Activated T-helper 9 cell treated with anti-CD3 and anti-CD28 coated beads, Interleukin-2, amount 50 U/mL, for 16 hours (primary cell): ENCODE data around the gene PDIA5.
"Not testable (repeated sequence)": the region's sequence is repeated elsewhere in the genome, so short reads cannot be mapped to it uniquely, and the experiment has no call there.

ENCODE experiments used
- DNase-seq: peaks from one replicate; pipeline ENCODE4 v3.0.0-alpha.2; 2020; ENCODE audit warnings: low read depth

PDIA5 gene

GRCh38 chr3:123150449-123151215 is 83.8 kb downstream of the PDIA5 start:
- no peak for DNase-seq

DNA sequence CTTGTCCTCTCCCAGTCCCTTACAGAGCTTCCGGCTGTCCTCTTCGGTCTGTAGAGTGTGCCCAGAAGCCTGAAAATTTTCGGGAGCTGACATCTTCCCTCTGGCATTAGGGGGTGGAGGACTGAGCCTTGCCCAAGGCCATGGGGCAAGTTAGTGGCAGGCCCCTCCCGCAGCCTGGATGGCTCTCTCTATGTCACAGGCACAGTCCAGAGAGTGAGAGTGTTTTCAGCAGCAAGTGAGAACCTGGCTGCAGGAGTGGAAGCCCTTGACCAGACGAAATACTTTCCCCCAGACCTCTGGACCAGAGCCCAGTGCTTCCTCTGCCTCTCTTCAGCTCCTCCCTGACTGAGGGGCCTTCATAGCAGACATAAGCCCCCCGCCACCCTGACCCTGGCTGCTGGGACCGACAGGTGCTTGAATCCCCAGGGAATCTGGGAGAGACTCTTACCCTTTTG is 84.5 kb downstream of the PDIA5 start:
- no peak for DNase-seq

GRCh38 chr3:123151853-123152420 is 85.1 kb downstream of the PDIA5 start:
- not testable (repeated sequence) for DNase-seq

DNA sequence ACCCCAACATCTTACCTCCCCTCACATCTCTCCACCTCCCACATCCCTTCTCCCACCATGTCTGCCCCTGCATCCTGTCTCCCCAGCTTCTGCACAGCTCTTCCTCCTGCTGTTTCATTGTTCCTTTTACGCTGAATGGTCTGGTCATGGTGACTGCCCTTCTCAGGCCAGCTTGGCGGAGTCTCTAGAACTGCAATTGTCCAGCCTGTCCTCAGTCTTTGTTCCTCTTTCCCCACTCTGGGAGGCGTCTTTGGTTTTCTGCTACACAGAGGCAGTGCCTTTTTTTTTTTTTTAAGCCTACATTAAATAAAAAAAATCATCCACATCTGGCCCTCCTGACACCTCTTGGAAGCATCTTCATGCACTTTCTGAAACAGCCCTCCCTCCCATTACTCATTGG is 85.9 kb downstream of the PDIA5 start:
- DNase-seq = no peak

DNA sequence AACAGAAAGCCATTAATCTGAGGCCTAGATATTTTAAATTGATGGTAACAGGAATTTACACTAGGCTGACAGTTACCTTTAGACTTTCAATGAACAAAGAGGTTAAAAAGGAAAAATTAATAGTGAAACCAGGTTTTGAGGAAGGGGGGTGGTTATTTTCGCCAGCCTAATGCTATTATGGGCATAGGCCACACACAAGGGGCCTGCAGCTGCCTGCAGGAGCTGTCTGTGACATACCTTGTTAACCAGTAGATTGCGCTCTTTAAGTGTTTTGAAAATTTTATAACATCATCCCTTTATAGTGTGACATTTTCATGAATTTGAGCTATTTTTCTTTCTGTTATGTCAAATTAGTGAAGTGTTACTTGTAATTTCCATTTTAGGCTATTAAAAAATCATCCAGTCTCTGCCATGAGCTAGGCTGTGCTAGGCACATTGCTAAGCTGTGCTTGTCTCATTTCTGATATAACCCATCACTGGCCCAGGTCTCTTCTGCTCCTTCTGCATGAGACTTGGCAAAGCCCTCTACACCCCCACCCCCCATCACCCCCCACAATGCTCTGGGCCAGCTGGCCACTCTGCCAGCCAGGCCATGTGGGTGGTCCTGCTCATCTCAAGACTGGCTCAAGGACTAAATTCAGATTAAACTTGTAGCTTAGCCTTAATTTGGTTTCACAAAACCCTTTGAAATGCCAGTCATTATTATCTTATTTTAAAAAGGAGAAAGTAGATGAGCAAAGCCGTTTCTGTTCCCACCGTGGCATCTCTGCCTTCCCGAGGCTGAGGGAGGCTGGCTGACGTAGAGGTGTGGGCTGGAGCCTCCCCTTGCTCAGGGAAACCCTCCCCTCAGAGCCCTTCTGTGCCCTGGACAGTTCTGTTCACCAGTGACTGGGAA is 86.5 kb downstream of the PDIA5 start:
- no peak for DNase-seq

DNA sequence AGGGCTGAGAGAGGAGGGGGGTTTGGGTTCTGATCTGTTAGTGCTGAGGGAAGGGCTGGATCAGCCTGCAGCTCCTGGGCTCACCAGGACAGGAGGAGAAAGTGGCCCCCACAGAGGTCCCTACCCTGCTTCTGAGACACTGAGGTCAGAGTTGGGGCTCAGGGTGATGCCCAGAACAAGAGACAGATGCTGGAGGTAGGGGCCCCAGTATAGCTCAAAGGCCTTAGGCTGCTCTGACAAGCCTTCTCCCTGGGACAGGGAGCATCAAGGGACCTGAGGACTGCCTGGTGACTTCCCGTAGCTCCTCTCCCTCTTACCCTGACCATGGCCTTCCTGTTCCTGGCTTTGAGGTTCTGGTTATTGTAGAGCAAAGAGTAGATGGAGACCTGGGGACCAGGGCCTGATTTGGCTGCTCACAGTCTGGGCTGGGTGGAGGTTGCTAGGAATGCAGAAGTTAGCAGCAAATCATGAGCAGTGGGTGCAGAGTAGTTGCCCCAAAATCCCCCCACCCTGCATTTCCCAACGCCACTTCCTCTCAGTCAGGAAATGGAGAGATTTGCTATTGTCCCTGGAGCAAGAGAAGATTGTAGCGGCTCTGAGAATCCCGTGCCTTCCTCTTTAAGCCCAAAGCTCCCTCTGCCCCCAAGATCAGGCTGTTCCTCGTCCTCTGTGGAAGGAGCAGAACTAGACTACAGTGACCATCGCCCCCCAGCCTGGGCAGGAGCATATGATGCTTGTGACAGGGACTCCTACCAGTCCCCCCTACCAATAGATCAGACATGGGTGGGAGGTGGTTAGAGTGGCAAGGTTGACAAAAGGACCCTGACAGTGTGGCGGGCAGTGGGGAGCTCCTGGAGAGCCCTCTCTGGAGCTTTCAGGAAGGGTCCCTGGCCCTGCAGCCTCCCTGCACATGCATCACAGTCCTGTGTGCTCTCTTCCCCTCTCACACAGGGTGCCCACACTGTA is 87.5 kb downstream of the PDIA5 start:
- no peak for DNase-seq

GRCh38 chr3:123155471-123156011 is 88.7 kb downstream of the PDIA5 start:
- DNase-seq = no peak

DNA sequence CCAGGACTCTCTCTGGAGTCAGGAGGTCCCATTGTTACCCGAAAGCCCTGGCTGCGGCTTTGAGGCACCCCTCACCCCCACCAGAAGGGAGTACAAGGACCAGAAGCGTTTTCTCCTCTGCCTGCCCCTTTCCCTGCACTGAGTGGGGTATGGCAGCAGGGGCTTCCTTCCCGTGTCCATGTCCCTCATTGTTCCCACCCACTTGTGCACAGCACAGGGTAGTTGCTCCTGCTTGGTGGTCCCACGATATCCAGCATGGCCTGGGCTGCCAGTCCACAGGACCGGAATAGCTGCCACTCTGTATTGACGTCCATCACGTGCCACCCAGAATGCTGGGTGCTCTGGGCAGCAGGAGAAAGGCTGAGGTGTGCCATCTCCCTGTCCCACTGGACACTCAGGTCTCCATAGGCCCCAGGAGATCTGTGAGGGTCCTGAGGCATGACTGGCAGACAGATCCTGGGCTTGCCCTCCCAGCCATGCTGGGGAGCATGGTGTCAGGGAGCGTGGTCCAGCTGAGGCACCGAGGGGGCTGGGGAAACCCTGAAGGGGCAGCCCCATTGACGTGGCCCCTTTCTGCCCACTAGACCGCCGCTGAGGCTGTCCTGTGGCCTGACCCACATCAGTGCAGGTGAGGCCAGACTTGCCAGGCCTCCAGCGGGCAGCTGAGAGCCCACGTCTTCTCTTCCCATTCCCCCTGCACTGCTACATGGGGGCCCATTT is 89.6 kb downstream of the PDIA5 start:
- no peak for DNase-seq

DNA sequence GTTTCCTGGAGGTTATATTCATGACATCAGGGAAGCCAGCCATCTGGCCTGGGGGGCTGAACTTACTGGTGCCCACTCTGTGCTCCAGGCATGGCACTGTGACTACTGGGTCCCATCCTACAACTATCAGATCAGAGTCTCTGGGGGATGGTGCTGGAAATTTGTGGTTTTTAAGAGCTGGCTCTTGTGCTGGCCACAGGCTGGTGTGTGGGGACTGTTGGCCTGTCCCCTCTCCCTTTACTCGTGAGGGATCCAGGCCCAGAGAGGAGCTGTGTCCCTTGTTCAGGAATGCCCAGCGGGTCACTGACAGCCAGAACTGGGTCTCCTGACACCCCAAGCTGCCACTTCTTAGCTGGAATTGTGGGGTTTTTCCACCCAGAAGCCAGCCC is 90.4 kb downstream of the PDIA5 start:
- no peak for DNase-seq

DNA sequence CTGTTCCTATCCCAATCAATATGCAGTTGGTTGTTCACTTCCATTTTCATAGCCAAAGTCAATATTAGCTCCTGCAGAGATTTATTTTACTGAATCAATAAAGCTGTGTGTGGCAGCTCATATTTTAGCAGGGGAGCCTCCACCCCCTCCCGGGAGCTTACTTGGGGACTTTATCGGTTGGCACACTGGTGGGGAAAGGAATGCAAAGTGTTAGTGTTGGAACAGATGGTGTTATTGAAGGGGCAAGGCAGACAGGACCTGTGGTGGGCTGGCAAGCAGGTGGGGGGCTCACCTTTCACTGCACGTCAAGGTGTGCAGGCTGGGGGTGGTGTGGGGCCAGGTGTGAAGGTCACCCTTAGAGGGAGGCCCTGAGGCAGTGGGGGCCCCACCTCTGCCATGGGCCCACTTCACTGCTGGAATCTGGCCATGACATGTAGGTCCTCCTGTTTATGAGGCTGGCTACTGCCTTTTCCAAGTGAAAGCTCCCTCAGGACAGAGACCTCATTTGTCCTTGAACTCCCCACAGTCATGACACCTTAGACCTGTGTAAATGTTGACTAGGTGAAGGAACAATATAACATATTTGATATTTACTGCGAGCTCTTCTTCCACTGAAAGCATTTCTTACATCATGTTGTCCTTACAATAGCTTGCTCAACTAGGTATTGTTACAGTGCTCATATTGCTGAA is 90.9 kb downstream of the PDIA5 start:
- no peak for DNase-seq

GRCh38 chr3:123158330-123158729 is 91.5 kb downstream of the PDIA5 start:
- no peak for DNase-seq

GRCh38 chr3:123158899-123159390 is 92.1 kb downstream of the PDIA5 start:
- no peak for DNase-seq

DNA sequence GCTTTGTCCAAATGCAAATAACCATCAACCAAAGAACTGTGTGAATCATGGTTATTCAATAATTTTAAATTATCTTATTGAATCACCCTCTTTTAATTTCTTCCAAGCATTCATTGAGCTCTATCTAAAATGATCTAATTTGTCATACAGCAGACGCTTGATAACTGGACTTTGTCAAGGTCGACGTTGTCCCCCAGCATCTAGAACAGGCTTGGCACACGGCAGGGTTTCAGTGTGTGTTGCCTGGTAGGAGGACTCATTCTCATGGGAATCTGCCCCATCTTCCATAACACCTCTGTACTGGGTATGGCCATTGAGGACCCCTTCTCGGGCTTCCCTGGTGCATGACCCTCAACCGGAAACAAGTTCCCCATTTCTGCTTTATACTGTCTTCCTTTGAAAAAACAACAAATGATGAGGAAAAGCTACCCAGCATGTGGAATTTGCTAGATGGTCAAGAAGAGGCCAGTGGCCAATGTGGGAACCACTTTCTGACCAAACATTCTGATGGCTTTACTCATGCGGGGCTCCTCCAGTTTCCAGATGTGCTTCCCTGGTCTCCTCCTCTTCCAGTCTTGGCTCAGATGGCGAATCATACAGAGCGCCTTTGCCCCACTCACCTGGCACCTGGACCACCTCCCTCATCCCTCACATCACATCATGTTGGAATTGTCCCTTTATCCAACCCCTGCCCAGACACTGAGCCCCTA is 93.3 kb downstream of the PDIA5 start:
- DNase-seq = no peak

DNA sequence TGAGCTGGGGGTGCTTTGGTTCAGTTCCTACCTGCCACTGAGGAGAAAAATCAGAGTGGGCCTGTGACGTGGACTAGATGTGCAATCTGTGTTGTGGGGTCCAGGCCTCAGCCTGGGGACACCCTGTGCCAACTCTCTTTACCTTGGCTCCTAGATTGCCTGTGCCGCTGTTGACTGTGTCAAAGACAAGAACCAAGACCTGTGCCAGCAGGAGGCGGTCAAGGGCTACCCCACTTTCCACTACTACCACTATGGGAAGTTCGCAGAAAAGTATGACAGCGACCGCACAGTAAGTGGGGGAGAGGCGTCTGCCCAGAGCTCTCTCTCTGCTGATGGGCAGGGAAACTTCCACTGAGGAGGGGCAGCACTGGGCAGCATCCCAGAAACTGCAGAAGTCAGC is 94.3 kb downstream of the PDIA5 start:
- DNase-seq = no peak

DNA sequence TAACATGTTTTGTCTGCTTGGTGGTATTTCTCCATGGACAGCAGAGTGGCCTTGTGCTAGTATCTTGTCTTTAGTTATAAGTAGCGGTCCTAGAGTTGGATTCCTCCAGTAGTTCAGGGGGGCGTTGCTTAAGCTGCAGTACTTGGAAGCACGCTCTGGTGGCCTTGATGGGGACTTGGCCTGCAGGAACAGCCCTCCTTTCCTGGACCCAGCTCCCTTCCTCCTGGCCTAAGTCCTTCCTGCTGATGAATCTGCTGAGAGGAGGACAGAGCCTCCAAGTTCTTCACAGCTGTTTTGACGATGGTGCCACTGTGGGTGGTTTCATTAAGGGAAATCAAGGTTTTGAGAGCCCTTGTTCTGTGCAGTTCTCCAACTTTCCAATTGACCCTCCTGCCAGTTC is 96.3 kb downstream of the PDIA5 start:
- DNase-seq = no peak

DNA sequence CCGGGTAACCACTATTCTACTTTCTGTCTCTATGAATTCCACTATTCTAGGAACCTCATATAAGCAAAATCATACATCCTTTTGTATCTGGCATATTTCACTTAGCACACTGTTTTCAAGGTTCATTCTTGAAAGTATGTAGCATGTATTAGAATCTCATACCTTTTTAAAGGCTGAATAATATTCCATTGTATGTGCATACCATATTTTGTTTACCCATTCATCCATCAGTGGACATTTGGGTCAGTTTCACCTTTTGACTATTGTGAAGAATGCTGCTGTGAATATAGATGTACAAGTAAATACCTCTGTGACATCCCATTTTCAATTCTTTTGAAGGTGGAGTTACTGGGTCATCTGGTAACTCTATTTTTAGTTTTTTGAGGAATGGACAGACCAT is 98.3 kb downstream of the PDIA5 start:
- no peak for DNase-seq

DNA sequence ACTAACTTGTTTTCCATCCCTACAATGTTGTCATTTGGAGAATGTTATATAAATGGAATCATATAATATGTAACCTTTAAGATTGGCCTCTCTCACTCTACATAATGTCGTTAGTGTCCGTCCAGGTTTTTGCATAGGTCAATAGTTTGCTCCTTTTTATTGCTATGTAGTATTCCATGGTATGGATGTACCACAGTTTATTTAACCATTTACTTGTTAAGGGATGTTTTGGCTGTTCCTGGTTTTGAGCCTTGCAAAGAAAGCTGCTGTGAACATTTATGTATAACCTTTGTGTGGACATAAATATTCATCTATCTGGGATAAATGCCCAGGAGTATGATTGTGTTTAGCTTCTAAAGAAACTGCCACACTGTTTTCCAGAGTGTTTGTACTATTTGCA is 100.9 kb downstream of the PDIA5 start:
- DNase-seq = no peak

DNA sequence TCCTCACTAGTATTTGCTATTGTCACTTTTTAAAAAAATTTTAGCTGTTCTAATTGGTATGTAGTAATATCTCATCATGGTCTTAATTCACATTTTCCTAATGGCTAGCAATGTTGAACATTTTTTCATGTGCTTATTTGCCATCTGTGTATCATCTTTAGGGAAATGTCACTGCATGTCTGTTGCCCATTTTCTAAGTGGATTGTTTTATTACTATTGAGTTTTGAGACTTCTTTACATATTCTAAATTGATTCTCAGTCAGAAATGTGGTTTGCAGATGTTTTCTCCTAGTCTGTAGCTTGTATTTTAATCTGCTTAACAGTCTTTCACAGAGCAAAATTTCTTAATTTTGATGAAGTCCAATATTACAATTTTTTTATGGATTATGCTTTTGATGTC is 101.3 kb downstream of the PDIA5 start:
- DNase-seq = no peak

DNA sequence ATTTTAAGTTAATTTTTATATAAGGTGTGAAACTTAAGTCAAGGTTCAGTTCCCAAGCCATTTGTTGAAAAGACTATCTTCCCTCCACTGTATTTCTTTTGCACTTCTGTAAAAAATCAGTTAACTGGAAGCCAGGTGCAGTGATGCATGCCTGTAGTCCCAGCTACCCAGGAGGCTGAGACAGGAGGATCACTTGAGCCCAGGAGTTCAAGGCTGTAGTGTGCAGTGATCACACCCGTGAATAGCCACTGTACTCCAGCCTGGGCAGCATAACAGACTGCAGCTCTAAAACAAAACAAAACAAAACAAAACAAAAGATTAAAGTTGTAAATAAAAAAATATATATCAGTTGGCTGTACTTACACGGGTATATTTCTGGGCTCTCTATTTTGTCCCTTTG is 101.8 kb downstream of the PDIA5 start:
- no peak for DNase-seq
